GM12874 (cell line): ENCODE data around the gene NONO.

Experiments used
- TF ChIP-seq, protein P1 (sequence below): IDR thresholded peaks from 2 replicates; pipeline ENCODE4 v1.5.1; 2011; ENCODE audit warnings: low read depth, mild to moderate bottlenecking, control low read depth, low read length, moderate library complexity; ENCODE audit not compliant: insufficient read depth

NONO gene

GRCh38 chrX:71269801-71270395 is 13.5 kb upstream of the NONO start:
- TF ChIP-seq, protein P1, sequence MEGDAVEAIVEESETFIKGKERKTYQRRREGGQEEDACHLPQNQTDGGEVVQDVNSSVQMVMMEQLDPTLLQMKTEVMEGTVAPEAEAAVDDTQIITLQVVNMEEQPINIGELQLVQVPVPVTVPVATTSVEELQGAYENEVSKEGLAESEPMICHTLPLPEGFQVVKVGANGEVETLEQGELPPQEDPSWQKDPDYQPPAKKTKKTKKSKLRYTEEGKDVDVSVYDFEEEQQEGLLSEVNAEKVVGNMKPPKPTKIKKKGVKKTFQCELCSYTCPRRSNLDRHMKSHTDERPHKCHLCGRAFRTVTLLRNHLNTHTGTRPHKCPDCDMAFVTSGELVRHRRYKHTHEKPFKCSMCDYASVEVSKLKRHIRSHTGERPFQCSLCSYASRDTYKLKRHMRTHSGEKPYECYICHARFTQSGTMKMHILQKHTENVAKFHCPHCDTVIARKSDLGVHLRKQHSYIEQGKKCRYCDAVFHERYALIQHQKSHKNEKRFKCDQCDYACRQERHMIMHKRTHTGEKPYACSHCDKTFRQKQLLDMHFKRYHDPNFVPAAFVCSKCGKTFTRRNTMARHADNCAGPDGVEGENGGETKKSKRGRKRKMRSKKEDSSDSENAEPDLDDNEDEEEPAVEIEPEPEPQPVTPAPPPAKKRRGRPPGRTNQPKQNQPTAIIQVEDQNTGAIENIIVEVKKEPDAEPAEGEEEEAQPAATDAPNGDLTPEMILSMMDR: no peak

DNA sequence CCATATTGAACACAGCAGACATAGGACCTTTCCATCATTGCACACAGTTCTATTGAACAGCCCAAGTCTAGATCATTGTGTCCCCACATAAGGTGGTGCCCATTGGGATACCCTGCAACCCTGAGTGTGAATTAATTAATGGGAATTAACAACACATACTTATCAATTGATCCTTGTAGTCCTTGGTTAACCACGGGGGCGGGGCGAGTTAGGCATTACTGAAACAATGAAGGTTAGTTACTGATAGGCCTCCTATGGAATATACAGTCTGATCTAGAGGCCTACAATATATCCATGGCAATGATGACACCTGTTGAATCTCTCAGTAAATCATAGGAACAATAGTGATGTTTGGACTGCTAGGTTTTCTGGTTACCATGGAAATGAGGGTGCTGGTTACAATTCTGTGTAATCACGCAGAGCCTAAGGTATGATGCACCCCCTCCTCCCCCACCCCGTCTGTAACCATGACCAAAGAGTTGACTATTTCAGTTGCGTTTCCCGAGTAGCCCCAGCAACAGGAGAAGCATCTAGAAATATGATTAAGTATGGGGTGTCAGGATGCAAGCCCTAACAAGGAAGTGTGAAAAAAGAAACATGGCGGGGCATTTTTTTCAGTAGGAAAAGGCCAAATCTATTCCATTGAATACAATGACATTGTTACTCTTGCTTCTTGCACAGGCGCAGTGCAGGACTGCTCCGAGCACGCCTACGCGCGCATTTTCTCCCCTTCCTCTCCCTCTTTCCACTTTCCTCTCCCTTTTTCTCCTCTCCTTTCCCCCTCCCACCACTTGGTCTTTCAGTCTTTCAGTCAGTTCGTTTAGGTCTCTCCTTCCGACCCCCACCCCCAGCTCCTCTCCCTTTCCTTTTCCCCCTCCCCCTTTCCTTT is 677 bp upstream of the NONO start:
- TF ChIP-seq, protein P1: no peak

DNA sequence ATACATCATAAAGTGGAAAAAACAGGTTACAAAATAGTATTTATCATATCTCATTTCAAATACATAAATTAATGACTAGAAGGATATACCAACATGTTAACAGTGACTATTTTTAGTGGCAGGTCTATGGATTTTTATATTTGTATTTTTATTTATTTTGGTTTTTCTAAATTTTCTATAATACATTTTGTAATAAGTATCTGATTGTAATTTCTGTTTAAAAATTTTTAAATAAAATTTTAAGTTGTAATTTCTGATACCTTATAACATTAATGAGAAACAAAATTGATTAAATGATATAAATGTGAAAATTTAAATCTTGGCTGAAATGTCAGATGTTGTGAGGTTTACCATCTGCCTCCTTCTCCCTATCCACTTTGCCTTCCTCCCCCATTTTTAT is 2.5 kb downstream of the NONO start:
- TF ChIP-seq, protein P1: no peak

- TF ChIP-seq, protein P1: no peak
Observed at GRCh38 chrX:71291381-71291780, 7.9 kb downstream of the NONO start.

GRCh38 chrX:71292669-71293365 is 9.4 kb downstream of the NONO start:
- TF ChIP-seq, protein P1: no peak

DNA sequence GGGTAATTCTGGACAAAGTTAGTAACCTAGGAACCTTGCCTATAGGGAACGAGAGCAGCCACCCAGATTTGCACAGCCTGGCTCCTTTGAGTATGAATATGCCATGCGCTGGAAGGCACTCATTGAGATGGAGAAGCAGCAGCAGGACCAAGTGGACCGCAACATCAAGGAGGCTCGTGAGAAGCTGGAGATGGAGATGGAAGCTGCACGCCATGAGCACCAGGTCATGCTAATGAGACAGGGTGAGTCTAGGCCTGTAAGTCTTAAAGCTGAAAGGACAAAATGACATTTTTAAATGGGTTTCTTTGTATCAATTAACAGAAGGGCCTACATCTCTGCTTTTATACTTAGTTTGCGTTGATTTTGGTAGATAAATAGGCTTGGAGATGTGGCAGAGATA is 13.4 kb downstream of the NONO start:
- TF ChIP-seq, protein P1: no peak

GRCh38 chrX:71298119-71298518 is 14.7 kb downstream of the NONO start:
- TF ChIP-seq, protein P1: no peak
